Measurements from ENCODE around the gene HAL.

DNA sequence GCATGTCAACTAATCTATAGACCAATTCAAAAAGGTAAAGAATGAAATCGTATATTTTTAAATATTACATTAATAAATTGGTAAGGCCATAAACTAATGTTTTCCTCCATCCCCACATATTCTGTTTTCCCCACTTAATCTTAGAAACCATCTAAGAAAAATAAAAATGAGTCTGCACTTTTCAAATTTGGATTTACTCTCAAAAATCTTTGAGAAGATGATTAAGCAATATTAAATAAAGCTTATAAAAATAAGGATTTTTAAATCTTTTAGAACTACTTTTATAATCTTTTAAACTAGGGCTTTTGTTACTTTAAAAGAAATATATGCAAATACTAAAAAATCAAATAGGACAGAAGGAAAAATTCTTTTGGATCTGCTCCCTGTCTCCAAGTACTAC lies 10.6 kb upstream of the HAL start:
- TF ChIP-seq, protein P1, sequence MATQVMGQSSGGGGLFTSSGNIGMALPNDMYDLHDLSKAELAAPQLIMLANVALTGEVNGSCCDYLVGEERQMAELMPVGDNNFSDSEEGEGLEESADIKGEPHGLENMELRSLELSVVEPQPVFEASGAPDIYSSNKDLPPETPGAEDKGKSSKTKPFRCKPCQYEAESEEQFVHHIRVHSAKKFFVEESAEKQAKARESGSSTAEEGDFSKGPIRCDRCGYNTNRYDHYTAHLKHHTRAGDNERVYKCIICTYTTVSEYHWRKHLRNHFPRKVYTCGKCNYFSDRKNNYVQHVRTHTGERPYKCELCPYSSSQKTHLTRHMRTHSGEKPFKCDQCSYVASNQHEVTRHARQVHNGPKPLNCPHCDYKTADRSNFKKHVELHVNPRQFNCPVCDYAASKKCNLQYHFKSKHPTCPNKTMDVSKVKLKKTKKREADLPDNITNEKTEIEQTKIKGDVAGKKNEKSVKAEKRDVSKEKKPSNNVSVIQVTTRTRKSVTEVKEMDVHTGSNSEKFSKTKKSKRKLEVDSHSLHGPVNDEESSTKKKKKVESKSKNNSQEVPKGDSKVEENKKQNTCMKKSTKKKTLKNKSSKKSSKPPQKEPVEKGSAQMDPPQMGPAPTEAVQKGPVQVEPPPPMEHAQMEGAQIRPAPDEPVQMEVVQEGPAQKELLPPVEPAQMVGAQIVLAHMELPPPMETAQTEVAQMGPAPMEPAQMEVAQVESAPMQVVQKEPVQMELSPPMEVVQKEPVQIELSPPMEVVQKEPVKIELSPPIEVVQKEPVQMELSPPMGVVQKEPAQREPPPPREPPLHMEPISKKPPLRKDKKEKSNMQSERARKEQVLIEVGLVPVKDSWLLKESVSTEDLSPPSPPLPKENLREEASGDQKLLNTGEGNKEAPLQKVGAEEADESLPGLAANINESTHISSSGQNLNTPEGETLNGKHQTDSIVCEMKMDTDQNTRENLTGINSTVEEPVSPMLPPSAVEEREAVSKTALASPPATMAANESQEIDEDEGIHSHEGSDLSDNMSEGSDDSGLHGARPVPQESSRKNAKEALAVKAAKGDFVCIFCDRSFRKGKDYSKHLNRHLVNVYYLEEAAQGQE (IDR thresholded peaks at IDR 0.05; ENCODE audit: insufficient read depth in 1 of 2, low read depth in 2 of 2, low read length in 2 of 2), result no peak
- TF ChIP-seq POLR2AphosphoS5 (IDR thresholded peaks at IDR 0.05; ENCODE audit: low read depth, low read length), result no peak
